GM12878 (cell line): ENCODE results near the gene PGBD4. TPM values are rescaled to one million over a fixed set of nuclear protein-coding genes. Genes with fewer than 3 reads are reported as not detected.

Experiments
- ATAC-seq: fragments of 200-7000 bp; cut with Tn5 transposase; 3 replicates; pipeline ENCODE4 v1.9.1; 2020; ENCODE audit warnings: mild to moderate bottlenecking, moderate library complexity
- BruUV-seq: library from RNA; stranded (reverse); fragments of 400-500 nt; replicated peaks from 2 replicates; lab custom pipeline; 2021; lab: Mats Ljungman, UMichigan
- CTCF ChIA-PET: fragments of 300-600 bp; sonication (Branson Sonifier 250); formaldehyde crosslinking; extraction: SDS; loops from one replicate; lab custom pipeline; 2021; ENCODE audit warnings: inconsistent platforms; lab: Yijun Ruan, JAX
- POLR2A ChIA-PET: fragments of 350-600 bp; formaldehyde crosslinking; extraction: SDS; loops from one replicate; lab custom pipeline; 2021; ENCODE audit warnings: inconsistent platforms; lab: Charles Lee
- RAD21 ChIA-PET: fragments of 300-600 bp; sonication (Branson Sonifier 250); formaldehyde crosslinking; loops from one replicate; lab custom pipeline; 2023; ENCODE audit warnings: antibody characterized with exemption; ENCODE audit not compliant: unreplicated experiment; lab: Charles Lee
- SMC1A ChIA-PET: fragments of 300-600 bp; sonication (Branson Sonifier 250); formaldehyde crosslinking; loops from one replicate; lab custom pipeline; 2023; ENCODE audit not compliant: unreplicated experiment, uncharacterized antibody; lab: Charles Lee
- DNase-seq: peaks from one replicate; pipeline ENCODE4 v3.0.0-alpha.2; 2011; ENCODE audit warnings: low read depth, low spot score
- FAIRE-seq: peaks from 3 replicates; lab custom pipeline; 2011; peaks lifted over from hg19 to GRCh38; lab: Jason Lieb, UNC
- H2AFZ ChIP-seq: 2 replicates; pipeline ENCODE4 v1.6.0; 2011; ENCODE audit warnings: low read depth, low read length, control low read depth; ENCODE audit not compliant: control insufficient read depth
- H3K27ac ChIP-seq: 2 replicates; pipeline ENCODE4 v1.5.1; 2011; ENCODE audit warnings: control low read depth; ENCODE audit not compliant: control insufficient read depth, insufficient read depth
- H3K27me3 ChIP-seq, 2 experiments: replicated peaks in 1 of 2; 2 replicates each; pipeline versions ENCODE4 v1.6.0 to v1.6.1; 2011; ENCODE audit warnings: low read length in 1 of 2; ENCODE audit not compliant: control insufficient read depth in 2 of 2, insufficient read depth in 2 of 2
- H3K36me3 ChIP-seq, 2 experiments: 2 replicates each; pipeline ENCODE4 v1.5.1; 2011; ENCODE audit warnings: low read length in 1 of 2; ENCODE audit not compliant: control insufficient read depth in 2 of 2, insufficient read depth in 2 of 2
- H3K4me1 ChIP-seq: 2 replicates; pipeline ENCODE4 v1.6.1; 2011; ENCODE audit warnings: mild to moderate bottlenecking, low read length, moderate library complexity, mixed read lengths; ENCODE audit not compliant: control insufficient read depth, insufficient read depth
- H3K4me2 ChIP-seq: 2 replicates; pipeline ENCODE4 v1.6.0; 2011; ENCODE audit warnings: control low read depth; ENCODE audit not compliant: control insufficient read depth, insufficient read depth
- H3K4me3 ChIP-seq: fragments of 200-600 bp; sonication (generic); 2 replicates; pipeline ENCODE4 v1.5.1; 2016
- H3K79me2 ChIP-seq: 2 replicates; pipeline ENCODE4 v1.6.0; 2011; ENCODE audit warnings: low read length; ENCODE audit not compliant: control insufficient read depth, insufficient read depth
- H3K9ac ChIP-seq: 2 replicates; pipeline ENCODE4 v1.8.0; 2011; ENCODE audit warnings: low read length, control low read depth, mixed read lengths; ENCODE audit not compliant: control insufficient read depth, insufficient read depth
- H3K9me3 ChIP-seq: replicated peaks from 3 replicates; pipeline ENCODE4 v1.5.1; 2011; ENCODE audit warnings: mild to moderate bottlenecking, low read length; ENCODE audit not compliant: control insufficient read depth, insufficient read depth
- H4K20me1 ChIP-seq: 2 replicates; pipeline ENCODE4 v1.6.0; 2011; ENCODE audit not compliant: control insufficient read depth, insufficient read depth
- BACH1 ChIP-seq: fragments of 450-650 bp; IDR thresholded peaks from 2 replicates; pipeline ENCODE4 v1.6.1; 2017; ENCODE audit warnings: mild to moderate bottlenecking, borderline replicate concordance
- FOXM1 ChIP-seq: IDR thresholded peaks from 2 replicates; pipeline ENCODE4 v1.6.1; 2012; ENCODE audit warnings: low read depth, mild to moderate bottlenecking, inconsistent platforms, low read length, moderate library complexity
- IKZF2 ChIP-seq, 2 experiments: fragments of 450-650 bp; IDR thresholded peaks; 2 replicates each; pipeline ENCODE4 v1.6.1; 2017; ENCODE audit warnings: mild to moderate bottlenecking in 2 of 2, moderate library complexity in 2 of 2
- POLR2AphosphoS5 ChIP-seq: IDR thresholded peaks from 2 replicates; pipeline ENCODE4 v1.6.1; 2011; ENCODE audit warnings: mild to moderate bottlenecking, low read length, inconsistent platforms
- RELA ChIP-seq: fragments of 450-650 bp; IDR thresholded peaks from 2 replicates; pipeline ENCODE4 v1.8.0; 2014; ENCODE audit warnings: borderline replicate concordance; ENCODE audit not compliant: partially characterized antibody
- RFX5 ChIP-seq: IDR thresholded peaks from 2 replicates; pipeline ENCODE4 v1.6.1; 2011; ENCODE audit warnings: low read depth, low read length, improper control_type of control experiment
- SMAD5 ChIP-seq: IDR thresholded peaks from 2 replicates; pipeline ENCODE4 v1.6.1; 2016; ENCODE audit warnings: antibody characterized with exemption, low read depth
- SMARCA5 ChIP-seq: fragments of 450-650 bp; IDR thresholded peaks from 2 replicates; pipeline ENCODE4 v1.6.1; 2017; ENCODE audit warnings: mild to moderate bottlenecking
- SPI1 ChIP-seq: IDR thresholded peaks from 2 replicates; pipeline ENCODE4 v1.6.1; 2011; ENCODE audit warnings: low read depth, mild to moderate bottlenecking, low read length, moderate library complexity, borderline replicate concordance; ENCODE audit not compliant: insufficient read depth
- WGBS: methylation state at CpG from one replicate; pipeline ENCODE4 v1.1.6; 2016; ENCODE audit warnings: low lambda C conversion rate; ENCODE audit not compliant: insufficient replicate concordance, insufficient coverage; ENCODE audit errors: missing lambda C conversion rate; 5-methylcytosine and 5-hydroxymethylcytosine counted together
- in situ Hi-C: fragments of 300-500 bp; cut with MboI; formaldehyde crosslinking; loops from 9 replicates; pipeline ENCODE4 v1.14.3; 2018; ENCODE audit warnings: mixed read lengths
- intact Hi-C: fragments of 100-400 bp; cut with micrococcal nuclease; formaldehyde crosslinking; loops from one replicate; pipeline ENCODE4 v1.14.2; 2022; ENCODE audit not compliant: unreplicated experiment
- polyA plus RNA-seq, 11 experiments: library from polyadenylated mRNA; depleted of rRNA in 4 of 11; unstranded in 6 of 11; stranded (reverse) in 5 of 11; fragments of >200 nt; fragmentation: Nextera tagmentation in 4 of 11; fragmentation: Illumina TruSeq in 1 of 11; extraction: Ambion mirVana in 4 of 11; extraction: Trizol in 1 of 11; gene quantifications; 1 replicate in 1 of 11; 2 replicates in 10 of 11; pipeline versions ENCODE4 v1.2.1 to v1.2.3, GENCODE V29; 2011 to 2016; ENCODE audit warnings: inconsistent platforms in 2 of 11, missing spikeins in 2 of 11, low read depth in 1 of 11
- total RNA-seq, 4 experiments: library from RNA; depleted of rRNA in 3 of 4; stranded (reverse); fragments of >200 nt in 3 of 4; fragmentation: Illumina TruSeq in 1 of 4; extraction: Trizol in 1 of 4; gene quantifications; 2 replicates each; pipeline versions ENCODE4 v1.2.1 to v1.2.3, GENCODE V29; 2013 to 2021
- TF ChIP-seq, protein P1 (sequence below): fragments of 450-650 bp; IDR thresholded peaks from 2 replicates; pipeline ENCODE4 v1.6.1; 2017; ENCODE audit warnings: borderline replicate concordance
- TF ChIP-seq, protein P2 (sequence below): fragments of 450-650 bp; IDR thresholded peaks from 2 replicates; pipeline ENCODE4 v1.6.1; 2014; ENCODE audit warnings: mild to moderate bottlenecking
- TF ChIP-seq, protein P3 (sequence below): IDR thresholded peaks from 2 replicates; pipeline ENCODE4 v1.6.1; 2012; ENCODE audit warnings: mild to moderate bottlenecking, low read depth, low read length
- TF ChIP-seq, protein P4 (sequence below): fragments of 150-350 bp; IDR thresholded peaks from 2 replicates; pipeline ENCODE4 v1.6.1; 2016; ENCODE audit warnings: low read depth, low read length

PGBD4 gene
- total and polyA plus RNA-seq, 10 of the 15 experiments (the other 5 are each of a cell fraction or from before 2014, with no cell fraction given) = 1.2 to 5.8 (median 2.8) TPM

DNA sequence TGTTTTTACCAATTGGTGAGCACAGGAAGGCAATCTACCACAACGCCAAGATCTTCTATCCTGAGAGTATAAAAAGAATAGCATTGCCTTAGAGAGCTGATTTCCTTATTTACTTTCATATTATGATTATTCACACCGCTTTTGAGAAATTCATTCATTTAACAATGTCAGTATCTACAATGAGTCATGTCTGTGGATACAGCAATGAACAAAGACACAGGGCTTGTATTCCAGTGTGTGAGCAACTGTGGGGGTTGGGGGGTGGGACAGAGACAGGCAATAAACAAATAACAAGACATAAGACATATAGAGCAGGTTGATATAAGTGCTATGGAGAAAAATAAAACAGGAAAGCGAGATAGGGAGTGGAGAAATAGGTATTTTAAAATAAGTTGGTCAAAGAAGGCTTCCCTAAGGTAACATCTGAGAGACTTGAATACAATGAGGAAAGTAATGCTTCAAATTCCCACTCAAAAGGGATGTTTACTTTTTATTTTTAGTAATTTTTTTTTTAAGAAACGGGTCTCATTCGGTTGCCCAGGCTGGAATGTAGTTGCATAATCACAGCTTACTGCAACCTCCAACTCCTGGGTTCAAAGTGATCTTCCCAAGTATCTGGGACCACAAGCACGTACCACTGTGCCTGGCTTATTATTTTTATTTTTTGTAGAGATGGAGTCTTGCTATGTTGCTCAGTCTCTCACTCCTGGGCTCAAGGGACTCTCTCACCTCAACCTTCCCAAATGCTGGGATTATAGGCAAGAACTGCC, 45.7 kb downstream of the PGBD4 start:
- RAD21 ChIA-PET = no interaction called here
- no peak for TF ChIP-seq FOXM1
- TF ChIP-seq, protein P1, sequence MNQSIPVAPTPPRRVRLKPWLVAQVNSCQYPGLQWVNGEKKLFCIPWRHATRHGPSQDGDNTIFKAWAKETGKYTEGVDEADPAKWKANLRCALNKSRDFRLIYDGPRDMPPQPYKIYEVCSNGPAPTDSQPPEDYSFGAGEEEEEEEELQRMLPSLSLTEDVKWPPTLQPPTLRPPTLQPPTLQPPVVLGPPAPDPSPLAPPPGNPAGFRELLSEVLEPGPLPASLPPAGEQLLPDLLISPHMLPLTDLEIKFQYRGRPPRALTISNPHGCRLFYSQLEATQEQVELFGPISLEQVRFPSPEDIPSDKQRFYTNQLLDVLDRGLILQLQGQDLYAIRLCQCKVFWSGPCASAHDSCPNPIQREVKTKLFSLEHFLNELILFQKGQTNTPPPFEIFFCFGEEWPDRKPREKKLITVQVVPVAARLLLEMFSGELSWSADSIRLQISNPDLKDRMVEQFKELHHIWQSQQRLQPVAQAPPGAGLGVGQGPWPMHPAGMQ = no peak
- TF ChIP-seq POLR2AphosphoS5 = no peak
- TF ChIP-seq BACH1 = no peak
- TF ChIP-seq SPI1 = no peak
- TF ChIP-seq SMAD5 = no peak
- TF ChIP-seq RELA = no peak
- no peak for TF ChIP-seq IKZF2 (IDR thresholded peaks at IDR 0.05)
- no peak for TF ChIP-seq RFX5
- no peak for TF ChIP-seq SMARCA5
- TF ChIP-seq, protein P2, sequence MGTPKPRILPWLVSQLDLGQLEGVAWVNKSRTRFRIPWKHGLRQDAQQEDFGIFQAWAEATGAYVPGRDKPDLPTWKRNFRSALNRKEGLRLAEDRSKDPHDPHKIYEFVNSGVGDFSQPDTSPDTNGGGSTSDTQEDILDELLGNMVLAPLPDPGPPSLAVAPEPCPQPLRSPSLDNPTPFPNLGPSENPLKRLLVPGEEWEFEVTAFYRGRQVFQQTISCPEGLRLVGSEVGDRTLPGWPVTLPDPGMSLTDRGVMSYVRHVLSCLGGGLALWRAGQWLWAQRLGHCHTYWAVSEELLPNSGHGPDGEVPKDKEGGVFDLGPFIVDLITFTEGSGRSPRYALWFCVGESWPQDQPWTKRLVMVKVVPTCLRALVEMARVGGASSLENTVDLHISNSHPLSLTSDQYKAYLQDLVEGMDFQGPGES = no peak
- TF ChIP-seq, protein P3, sequence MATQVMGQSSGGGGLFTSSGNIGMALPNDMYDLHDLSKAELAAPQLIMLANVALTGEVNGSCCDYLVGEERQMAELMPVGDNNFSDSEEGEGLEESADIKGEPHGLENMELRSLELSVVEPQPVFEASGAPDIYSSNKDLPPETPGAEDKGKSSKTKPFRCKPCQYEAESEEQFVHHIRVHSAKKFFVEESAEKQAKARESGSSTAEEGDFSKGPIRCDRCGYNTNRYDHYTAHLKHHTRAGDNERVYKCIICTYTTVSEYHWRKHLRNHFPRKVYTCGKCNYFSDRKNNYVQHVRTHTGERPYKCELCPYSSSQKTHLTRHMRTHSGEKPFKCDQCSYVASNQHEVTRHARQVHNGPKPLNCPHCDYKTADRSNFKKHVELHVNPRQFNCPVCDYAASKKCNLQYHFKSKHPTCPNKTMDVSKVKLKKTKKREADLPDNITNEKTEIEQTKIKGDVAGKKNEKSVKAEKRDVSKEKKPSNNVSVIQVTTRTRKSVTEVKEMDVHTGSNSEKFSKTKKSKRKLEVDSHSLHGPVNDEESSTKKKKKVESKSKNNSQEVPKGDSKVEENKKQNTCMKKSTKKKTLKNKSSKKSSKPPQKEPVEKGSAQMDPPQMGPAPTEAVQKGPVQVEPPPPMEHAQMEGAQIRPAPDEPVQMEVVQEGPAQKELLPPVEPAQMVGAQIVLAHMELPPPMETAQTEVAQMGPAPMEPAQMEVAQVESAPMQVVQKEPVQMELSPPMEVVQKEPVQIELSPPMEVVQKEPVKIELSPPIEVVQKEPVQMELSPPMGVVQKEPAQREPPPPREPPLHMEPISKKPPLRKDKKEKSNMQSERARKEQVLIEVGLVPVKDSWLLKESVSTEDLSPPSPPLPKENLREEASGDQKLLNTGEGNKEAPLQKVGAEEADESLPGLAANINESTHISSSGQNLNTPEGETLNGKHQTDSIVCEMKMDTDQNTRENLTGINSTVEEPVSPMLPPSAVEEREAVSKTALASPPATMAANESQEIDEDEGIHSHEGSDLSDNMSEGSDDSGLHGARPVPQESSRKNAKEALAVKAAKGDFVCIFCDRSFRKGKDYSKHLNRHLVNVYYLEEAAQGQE = no peak
- TF ChIP-seq, protein P4, sequence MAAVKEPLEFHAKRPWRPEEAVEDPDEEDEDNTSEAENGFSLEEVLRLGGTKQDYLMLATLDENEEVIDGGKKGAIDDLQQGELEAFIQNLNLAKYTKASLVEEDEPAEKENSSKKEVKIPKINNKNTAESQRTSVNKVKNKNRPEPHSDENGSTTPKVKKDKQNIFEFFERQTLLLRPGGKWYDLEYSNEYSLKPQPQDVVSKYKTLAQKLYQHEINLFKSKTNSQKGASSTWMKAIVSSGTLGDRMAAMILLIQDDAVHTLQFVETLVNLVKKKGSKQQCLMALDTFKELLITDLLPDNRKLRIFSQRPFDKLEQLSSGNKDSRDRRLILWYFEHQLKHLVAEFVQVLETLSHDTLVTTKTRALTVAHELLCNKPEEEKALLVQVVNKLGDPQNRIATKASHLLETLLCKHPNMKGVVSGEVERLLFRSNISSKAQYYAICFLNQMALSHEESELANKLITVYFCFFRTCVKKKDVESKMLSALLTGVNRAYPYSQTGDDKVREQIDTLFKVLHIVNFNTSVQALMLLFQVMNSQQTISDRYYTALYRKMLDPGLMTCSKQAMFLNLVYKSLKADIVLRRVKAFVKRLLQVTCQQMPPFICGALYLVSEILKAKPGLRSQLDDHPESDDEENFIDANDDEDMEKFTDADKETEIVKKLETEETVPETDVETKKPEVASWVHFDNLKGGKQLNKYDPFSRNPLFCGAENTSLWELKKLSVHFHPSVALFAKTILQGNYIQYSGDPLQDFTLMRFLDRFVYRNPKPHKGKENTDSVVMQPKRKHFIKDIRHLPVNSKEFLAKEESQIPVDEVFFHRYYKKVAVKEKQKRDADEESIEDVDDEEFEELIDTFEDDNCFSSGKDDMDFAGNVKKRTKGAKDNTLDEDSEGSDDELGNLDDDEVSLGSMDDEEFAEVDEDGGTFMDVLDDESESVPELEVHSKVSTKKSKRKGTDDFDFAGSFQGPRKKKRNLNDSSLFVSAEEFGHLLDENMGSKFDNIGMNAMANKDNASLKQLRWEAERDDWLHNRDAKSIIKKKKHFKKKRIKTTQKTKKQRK = no peak

More for the DNA sequence above, 45.7 kb downstream of the PGBD4 start:
- FAIRE-seq = no peak
- no peak for ATAC-seq
- H4K20me1 ChIP-seq = no peaks in the 10 kb centered on the region
- no TSS peak for BruUV-seq
- intact Hi-C loops = no loop called here
- H3K27me3 ChIP-seq = no peaks in the 10 kb centered on the region
- no peak overlapping the region for H2AFZ ChIP-seq
- H3K4me1 ChIP-seq = no peaks in the 10 kb centered on the region
- H3K4me3 ChIP-seq = no peak overlapping the region
- DNase-seq = no peak
- POLR2A ChIA-PET = no interaction called here
- no peak overlapping the region for H3K4me2 ChIP-seq
- H3K27ac ChIP-seq = no peak overlapping the region
- SMC1A ChIA-PET = interaction anchor here (0.6 to 1.4 kb wide), 3 partner anchors 13 to 38 kb away, joined by 3 to 4 read pairs (median 3); no protein-coding TSS in a partner anchor
- H3K36me3 ChIP-seq = peaks cover 0 to 2% of the 10 kb centered on the region in 2 experiments; a peak in 2 of 4 replicates
- no peak overlapping the region for H3K9ac ChIP-seq
- H3K79me2 ChIP-seq = no peaks in the 10 kb centered on the region
- in situ Hi-C loops = no loop called here
- no peaks in the 10 kb centered on the region for H3K9me3 ChIP-seq
- 73% methylated on average over 6 of the region's 6 CpGs for WGBS
- CTCF ChIA-PET = no interaction called here
